ENCODE measurements around the gene TSPAN7. TPM values are rescaled to one million over a fixed set of nuclear protein-coding genes. Genes with fewer than 3 reads are reported as not detected.

The TSPAN7 gene
- total RNA-seq, 4 donors from 2014 or later: 26.9 to 170 (median 134) TPM

DNA sequence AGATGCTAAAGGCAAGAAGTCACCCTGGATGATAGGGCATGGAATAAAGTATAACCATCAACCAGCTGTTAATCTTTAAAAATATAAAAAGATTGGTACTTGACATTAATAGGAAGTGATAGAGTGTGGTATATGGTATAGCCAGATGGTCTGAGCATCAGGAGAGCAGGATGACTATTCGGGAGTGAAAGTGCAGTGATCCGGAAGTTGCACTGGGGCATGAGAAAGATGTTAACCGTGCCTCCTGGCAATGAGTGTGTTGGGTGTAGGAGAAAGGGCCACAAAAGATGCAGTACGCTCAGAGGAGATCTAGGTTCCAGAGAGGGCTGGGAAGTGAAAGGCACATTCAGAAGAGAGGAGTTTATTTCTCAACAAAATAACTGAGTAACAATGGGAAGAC, 65.0 kb downstream of the TSPAN7 start:
- TF ChIP-seq POLR2AphosphoS5 (IDR thresholded peaks at IDR 0.05): no peak
- TF ChIP-seq POLR2A (IDR thresholded peaks at IDR 0.05): no peak
- no peak for TF ChIP-seq EP300 (IDR thresholded peaks at IDR 0.05; ENCODE audit: low read depth)
- TF ChIP-seq, protein P1, sequence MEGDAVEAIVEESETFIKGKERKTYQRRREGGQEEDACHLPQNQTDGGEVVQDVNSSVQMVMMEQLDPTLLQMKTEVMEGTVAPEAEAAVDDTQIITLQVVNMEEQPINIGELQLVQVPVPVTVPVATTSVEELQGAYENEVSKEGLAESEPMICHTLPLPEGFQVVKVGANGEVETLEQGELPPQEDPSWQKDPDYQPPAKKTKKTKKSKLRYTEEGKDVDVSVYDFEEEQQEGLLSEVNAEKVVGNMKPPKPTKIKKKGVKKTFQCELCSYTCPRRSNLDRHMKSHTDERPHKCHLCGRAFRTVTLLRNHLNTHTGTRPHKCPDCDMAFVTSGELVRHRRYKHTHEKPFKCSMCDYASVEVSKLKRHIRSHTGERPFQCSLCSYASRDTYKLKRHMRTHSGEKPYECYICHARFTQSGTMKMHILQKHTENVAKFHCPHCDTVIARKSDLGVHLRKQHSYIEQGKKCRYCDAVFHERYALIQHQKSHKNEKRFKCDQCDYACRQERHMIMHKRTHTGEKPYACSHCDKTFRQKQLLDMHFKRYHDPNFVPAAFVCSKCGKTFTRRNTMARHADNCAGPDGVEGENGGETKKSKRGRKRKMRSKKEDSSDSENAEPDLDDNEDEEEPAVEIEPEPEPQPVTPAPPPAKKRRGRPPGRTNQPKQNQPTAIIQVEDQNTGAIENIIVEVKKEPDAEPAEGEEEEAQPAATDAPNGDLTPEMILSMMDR (IDR thresholded peaks at IDR 0.05): no peak
- intact Hi-C loops (cut with DNase I; ENCODE audit: low total_unique reads): no loop called here
- no peaks in the 10 kb centered on the region for H3K4me1 ChIP-seq
- no peak overlapping the region for H3K27ac ChIP-seq
- no peaks in the 10 kb centered on the region for H3K27me3 ChIP-seq
- in situ Hi-C loops (cut with MboI; ENCODE audit: low pct_ligation_motif_present in 1 of 4, low pct_unique_long_range_greater_than_20kb in 1 of 4, low sequenced_read_pairs in 3 of 4): no loop called here
- DNase-seq: no peak
- H3K9me3 ChIP-seq: no peaks in the 10 kb centered on the region
- no peaks in the 10 kb centered on the region for H3K36me3 ChIP-seq
- 78% methylated on average over 4 of the region's 4 CpGs; no CpG with 5 or more reads in 1 of the 2 donors for WGBS, 2 donors (ENCODE audit: low coverage in 1 of 2)
- H3K4me3 ChIP-seq: no peak overlapping the region

DNA sequence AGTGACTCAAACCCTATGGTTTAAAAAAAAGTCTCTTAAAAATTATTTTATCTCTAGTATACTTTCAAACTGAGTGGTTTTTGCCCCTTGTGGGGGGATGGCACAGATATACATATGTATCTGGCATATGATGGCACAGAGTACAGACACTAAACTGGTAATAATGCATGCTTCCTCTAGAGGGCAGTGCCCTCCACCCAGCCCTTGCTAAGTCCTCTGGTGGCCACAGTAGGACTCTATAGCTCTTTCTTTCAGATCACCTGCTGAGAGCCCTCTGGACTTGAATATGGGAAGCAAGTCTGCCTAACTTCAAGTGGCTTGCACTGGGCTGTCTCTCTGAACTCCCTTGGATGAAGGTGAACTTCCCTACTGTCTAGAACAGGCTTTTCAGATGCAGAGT, 66.3 kb downstream of the TSPAN7 start:
- intact Hi-C loops (cut with DNase I; ENCODE audit: low total_unique reads) (no loop called here), in situ Hi-C loops (cut with MboI; ENCODE audit: low pct_ligation_motif_present in 1 of 4, low pct_unique_long_range_greater_than_20kb in 1 of 4, low sequenced_read_pairs in 3 of 4) (no loop called here)
- no peak overlapping the region for H3K27ac ChIP-seq
- no peaks in the 10 kb centered on the region for H3K9me3 ChIP-seq
- DNase-seq: peak; percentile 8
- H3K36me3 ChIP-seq: no peaks in the 10 kb centered on the region
- H3K4me1 ChIP-seq: no peaks in the 10 kb centered on the region
- no peaks in the 10 kb centered on the region for H3K27me3 ChIP-seq
- H3K4me3 ChIP-seq: no peak overlapping the region
- TF ChIP-seq POLR2A (IDR thresholded peaks at IDR 0.05) (no peak), EP300 (IDR thresholded peaks at IDR 0.05; ENCODE audit: low read depth) (no peak)
- TF ChIP-seq, protein P1 (IDR thresholded peaks at IDR 0.05): peak; percentile 28 to 51 (median 38)

DNA sequence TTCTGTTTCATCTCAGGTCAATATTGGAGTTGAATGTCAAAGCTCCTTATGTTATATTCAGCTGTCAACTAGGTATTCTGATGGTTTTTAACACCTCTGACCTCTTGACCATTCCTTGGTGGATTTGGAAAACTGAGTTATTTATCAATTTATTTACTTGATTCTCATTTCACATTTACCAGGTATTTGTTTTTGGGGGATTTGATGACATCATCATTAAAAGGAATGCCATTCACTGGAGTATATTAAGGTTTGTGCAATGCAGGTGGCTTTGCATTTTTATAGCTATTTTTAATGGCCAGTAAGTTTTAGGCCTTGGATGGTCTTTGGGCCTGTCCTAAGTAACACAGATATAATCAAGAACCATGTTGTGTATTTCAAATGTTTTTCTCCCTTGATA, 67.2 kb downstream of the TSPAN7 start:
- H3K4me3 ChIP-seq: no peak overlapping the region
- no peaks in the 10 kb centered on the region for H3K27me3 ChIP-seq
- H3K9me3 ChIP-seq: no peaks in the 10 kb centered on the region
- no peaks in the 10 kb centered on the region for H3K4me1 ChIP-seq
- no peak overlapping the region for H3K27ac ChIP-seq
- in situ Hi-C loops (cut with MboI; ENCODE audit: low pct_ligation_motif_present in 1 of 4, low pct_unique_long_range_greater_than_20kb in 1 of 4, low sequenced_read_pairs in 3 of 4): no loop called here
- no peak for DNase-seq
- intact Hi-C loops (cut with DNase I; ENCODE audit: low total_unique reads): no loop called here
- H3K36me3 ChIP-seq: no peaks in the 10 kb centered on the region
- TF ChIP-seq, protein P1 (IDR thresholded peaks at IDR 0.05): no peak
- TF ChIP-seq EP300 (IDR thresholded peaks at IDR 0.05; ENCODE audit: low read depth): no peak
- TF ChIP-seq POLR2A (IDR thresholded peaks at IDR 0.05): no peak
- TF ChIP-seq POLR2AphosphoS5 (IDR thresholded peaks at IDR 0.05): no peak

DNA sequence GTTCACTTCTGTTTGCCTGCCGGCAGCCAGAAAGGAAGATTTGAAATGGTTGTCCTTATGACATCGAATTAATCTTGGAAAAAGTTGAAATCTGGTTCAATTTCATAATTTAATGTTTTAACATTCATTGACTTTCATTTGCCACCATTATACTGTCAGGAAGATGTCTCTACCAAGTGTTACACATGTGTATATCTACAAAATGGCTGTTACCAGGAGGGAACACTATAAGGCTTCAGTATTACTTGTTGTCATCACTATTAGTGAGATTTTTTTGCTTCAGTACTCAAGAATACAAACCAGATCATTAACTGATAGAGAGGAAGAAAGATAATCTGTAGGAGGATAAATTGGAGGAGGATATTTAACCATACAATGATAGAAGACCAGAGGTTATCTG, 71.2 kb downstream of the TSPAN7 start:
- WGBS, 2 donors (ENCODE audit: low coverage in 1 of 2): 63 to 78% methylated on average over 2 of the region's 2 CpGs
- Histone ChIP-seq H3K27ac (no peak overlapping the region), H3K36me3 (no peaks in the 10 kb centered on the region), H3K4me3 (no peak overlapping the region), H3K9me3 (no peaks in the 10 kb centered on the region), H3K27me3 (no peaks in the 10 kb centered on the region), H3K4me1 (no peaks in the 10 kb centered on the region)
- no peak for DNase-seq
- intact Hi-C loops (cut with DNase I; ENCODE audit: low total_unique reads) (no loop called here), in situ Hi-C loops (cut with MboI; ENCODE audit: low pct_ligation_motif_present in 1 of 4, low pct_unique_long_range_greater_than_20kb in 1 of 4, low sequenced_read_pairs in 3 of 4) (no loop called here)
- TF ChIP-seq POLR2A (IDR thresholded peaks at IDR 0.05): no peak
- no peak for TF ChIP-seq POLR2AphosphoS5 (IDR thresholded peaks at IDR 0.05)
- TF ChIP-seq, protein P1 (IDR thresholded peaks at IDR 0.05): no peak
- no peak for TF ChIP-seq EP300 (IDR thresholded peaks at IDR 0.05; ENCODE audit: low read depth)
